Stimulated activated CD8-positive, alpha-beta memory T cell treated with anti-CD3 and anti-CD28 coated beads, Interleukin-7, amount 100 ng/mL, for 1 hour (primary cell): ENCODE measurements around the gene RAB14.
A peak's percentile ranks its signal among the peaks of the same experiment; 100 is the strongest.

Experiments used
- DNase-seq, 2 donors: peaks; one replicate each; pipeline ENCODE4 v3.0.0-alpha.2; 2020; ENCODE audit warnings: low read depth in 2 of 2

RAB14 gene

DNA sequence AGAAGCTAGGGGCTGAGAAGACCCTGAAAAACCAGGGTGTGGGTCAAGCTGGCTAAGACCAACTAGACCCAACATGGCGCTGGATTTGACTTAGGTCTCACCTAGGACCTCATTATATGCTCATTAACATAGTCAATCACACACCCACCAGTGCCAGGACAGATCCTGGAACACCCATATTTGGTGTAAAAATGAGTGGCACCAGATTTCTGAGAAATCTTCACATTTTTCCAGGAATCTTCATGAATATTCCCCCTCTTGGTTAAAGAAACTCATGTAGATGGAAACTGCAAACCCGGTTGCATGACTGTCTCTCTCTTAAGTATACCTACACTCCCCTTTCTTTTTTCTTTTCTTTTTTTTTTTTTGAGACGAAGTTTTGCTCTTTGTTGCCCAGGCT is 17.9 kb upstream of the RAB14 start:
- DNase-seq, result no peak

DNA sequence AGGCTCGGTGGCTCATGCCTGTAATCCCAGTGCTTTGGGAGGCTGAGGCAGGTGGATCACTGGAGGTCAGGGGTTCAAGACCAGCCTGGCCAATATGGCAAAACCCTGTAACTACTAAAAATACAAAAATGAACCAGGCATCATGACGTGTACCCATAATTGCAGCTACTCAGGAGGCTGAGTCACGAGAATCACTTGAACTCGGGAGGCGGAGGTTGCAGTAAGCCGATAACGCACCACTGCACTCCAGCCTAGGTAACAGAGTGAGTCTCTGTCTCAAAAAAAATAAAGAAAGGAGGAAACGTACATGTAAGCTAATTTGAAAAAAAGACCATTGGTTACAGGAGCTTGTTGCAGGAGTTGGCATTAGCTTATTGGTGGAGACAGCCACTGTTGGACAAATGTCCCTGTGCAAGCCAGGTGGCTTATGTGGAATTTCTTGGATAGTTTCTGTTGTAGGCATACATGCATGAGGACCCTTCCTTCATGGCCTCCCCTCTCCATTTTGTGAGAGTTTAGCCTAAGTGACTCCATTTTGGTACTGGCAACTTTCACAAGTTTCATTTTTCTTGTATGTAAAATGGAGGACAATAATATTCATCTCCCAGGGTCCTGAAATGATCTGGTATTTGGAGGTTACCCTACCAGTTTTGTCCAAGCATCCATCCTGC is 16.8 kb upstream of the RAB14 start:
- no peak for DNase-seq

DNA sequence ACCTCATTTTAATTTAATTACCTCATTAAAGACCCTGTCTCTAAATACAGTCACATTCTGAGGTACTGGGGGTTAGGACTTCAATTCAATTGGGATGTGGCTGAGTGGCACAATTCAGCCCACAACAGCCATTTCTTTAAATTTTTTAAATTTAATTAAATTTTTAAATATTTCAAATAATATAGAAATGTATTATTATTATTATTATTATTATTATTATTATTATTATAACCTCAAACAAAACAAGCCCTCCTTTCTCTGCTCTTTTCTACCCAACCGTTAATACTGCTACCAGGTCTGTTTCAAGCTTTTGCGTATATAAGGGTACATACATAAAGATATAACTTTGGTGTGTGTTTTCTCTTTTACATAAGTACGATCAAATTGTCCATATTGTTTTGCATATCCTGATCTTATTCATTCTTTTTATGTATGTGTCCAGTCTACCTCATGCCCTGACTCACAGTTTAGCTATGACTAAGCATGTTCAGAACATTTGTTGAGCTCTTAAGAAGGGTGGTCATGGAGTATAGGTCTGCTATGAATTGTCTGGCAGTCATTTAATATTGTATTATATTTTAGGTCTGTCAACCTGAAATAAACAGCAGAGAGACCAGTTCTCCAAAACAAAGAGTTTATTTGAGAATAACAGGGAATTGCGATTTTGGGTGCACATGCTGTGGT is 16.1 kb upstream of the RAB14 start:
- DNase-seq, result no peak

DNA sequence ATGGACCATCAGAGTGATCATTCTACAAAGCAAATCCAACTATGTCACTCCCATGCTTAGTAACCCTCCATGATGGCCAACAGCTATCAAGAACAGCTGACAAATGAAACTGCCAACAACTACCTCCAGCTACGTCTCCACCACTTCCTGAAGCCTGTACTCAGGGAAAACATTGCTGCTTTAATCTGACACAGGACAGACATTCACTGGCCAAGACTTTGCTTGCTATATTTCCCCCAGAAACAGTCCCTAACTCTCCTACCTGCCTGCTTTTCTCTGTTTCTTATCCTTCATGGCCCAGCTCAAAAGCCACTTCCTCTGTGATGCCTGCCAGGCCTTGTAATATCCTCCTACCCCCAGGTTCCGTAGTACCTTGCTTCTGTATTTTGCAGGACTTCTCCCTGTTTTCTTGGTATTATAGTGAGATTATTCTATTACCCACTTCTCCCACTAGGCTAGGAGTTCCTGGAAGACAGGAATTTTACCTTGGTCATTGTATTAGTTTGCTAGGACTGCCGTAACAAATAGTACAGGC is 14.7 kb upstream of the RAB14 start:
- DNase-seq, result no peak

DNA sequence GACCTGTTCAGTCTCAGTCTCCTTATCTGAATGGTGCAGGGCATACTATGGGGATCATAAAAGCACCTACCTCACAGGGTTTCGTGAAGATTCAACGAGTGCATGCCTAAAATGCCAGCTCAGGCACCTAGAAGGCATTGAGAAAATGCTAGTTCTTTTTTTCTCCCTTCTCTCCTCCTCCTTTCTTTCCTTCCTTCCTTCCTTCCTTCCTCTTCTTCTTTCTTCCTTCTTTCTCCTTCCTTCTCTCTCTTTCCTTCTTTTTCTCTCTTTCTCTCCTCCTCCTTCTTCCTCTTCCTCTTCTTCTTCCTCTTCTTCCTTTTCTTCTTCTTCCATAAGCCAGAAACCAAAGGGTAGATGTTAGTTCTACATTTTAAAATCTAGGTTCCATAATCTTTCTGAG is 12.3 kb upstream of the RAB14 start:
- no peak for DNase-seq

DNA sequence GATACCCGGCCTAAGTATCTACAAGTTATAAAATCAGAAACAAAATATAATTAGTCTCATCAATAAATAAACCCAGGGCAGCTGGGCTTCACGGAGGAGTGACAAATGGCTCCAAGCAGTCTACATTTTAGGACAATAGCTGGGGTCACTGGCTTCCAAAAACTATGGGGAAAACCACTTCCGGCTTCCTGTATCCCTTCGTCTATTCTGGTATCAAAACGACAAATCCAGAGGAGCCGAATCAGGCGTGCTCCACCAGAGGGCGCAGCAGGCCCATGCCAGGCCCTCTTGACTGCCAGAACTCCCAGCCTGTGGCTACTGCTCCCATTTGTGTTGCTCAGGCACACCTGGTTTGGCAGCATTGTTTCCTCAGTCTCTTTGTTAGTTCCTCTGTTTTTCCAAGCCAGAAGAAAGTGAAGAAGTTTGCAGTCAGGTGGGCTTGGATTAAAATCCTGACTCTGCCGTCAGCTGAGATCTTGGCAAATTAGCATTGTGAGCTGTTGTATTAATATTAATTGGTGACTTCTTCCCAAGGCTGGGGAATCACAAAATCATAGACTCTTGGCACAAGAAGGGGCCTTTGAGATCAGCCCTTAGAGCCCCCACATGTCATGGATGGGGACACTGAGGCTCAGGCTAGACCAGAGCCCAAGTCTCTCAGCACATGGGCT is 11.6 kb upstream of the RAB14 start:
- DNase-seq, result peak; percentile 20 to 24

DNA sequence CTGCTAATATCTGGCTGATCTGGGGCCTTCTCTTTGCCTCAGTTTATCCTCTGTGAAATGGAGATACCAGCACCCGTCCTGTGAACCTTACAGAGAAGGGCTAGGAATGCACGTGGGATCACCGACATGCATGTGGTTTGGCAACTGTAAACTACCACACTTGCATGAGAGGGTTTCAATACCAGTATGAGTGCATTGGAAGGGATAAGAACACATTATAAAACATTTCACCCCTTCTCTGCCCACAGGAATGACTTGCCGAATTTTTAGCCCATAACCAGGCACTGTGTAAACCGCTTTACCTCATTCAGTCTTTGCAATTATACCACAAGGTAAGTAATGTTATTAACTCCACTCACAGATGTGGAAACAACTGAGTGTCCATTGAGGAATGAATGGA is 8.9 kb upstream of the RAB14 start:
- DNase-seq, result no peak

DNA sequence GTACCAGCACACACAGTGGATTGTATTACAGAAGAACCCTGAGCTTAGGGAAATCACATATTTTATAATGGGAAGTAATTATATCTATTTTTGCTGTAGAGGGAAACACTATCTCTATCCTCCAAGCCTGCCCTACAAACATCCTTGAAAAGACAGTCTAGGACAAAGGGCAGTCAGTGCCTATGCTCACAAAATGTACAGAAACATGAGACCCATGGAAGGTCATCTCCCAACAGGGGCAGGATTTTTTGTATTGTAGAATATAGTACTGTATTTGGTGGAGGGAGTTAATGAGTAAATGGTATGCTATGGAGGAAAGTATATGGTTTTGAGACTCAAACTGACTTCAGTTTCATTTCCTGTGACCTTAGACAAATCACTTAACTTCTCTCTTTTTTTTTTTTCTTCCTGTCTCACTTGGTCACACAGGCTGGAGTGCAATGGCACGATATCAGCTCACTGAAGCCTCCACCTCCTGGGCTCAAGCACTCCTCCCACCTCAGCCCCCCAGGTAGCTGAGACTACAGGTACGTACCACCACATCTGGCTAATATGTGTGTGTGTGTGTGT is 5.8 kb upstream of the RAB14 start:
- DNase-seq, result no peak

DNA sequence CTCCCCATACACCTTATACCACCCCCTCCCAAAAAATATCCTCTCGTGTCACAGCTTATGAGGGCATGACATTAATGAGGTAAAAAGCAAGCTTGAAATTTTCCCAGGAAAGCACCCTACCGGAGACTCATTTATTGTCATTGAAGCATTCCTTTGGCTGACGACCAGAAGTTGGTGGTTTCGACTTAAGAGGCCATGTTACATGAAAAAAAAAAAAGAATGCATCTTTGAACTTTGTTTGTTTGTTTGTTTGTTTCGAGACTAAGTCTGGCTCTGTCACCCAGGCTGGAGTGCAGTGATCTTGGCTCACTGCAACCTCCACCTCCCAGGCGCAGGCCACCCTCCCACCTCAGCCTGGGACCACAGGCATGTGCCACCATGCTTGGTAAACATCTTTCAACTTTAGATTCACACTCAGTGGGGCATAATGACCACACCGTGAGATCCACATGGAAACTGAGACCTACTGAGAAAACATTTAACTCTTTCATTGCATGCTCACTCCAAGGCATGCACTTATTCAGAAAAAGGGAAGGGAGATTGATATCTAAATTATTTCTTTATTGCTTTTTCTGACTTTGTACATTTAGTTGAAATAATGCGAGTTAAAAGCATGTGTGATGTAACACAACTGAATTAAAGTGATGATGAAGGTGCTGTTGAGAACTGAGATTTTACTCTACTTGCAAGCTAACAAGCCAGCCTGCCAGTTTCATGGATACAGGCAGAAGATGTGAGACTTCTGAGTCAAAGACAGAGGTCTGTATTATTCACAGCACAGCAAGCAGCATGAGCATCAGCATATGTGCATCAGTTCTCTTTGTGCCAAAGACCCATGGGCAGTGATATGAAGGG is 5.1 kb upstream of the RAB14 start:
- DNase-seq, result no peak

DNA sequence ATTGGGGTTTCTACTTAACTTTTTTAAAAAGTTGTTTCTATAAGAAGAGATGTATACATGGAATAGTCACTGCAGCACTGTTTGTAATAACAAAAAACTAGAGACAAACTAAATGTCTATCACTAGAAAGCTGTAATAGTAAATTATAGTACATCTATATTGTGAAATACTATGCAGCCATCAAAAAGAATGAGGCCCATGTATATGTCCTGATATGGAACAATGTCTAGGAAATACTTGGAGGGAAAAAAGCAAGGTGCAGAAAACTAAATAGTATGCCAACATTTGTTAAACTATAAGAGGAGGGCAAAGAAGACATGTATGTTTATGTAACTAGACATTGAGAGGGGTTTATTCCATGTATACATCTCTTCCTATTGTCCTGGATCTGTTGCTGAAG is 2.9 kb upstream of the RAB14 start:
- DNase-seq, result no peak

DNA sequence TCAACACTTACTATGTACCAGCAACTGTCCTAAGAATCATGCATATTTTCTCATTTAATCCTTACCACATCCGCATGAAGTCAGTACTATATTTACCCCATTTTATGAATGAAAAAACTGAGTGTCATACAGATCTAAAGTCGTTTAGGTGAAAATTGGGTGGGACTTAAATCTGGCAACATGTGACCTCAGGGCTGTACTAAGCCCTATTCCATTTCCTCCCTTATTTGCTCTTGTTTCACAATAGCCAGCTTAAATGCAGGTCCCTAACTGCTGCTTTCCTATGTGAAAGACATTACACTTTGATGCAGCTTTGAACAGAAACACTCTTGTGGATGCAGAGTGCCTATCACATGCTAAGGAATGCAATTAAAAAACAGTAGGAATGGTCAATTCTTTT is 2.5 kb upstream of the RAB14 start:
- DNase-seq, result no peak

DNA sequence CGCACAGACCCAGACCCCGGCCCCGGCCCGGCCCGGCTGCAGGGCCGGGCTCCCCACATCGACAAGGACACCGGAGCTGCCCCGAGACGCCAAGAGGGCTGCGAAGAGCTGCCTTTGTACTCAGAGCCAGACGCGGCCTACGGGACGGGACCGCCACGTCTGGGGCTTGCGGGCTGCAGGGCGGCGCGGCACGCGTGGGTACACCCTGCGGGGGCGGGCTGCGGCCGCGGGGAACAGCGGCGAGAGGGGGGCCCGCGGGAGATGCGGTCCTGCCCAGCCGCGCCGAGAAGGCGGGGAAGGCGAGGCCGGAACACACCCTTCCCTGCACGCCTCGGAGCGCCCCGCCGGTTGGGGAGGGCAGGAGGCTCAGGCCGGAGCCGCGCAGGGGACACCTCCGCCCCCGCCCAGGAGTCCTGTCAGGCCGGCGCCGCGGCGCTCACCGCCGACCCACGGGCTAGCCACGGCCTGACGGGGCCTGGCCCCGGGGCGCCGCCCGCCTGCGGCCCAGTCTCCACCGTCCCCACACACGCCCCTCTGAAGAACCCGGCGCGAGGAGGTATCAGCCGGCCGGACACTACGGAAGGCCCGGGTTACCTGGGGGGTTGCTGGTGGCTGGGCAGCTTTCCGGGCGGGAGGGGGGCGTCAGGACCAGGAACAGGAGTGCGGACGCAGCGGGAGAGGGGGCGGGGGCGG is 478 bp downstream of the RAB14 start:
- peak; percentile 6 to 12 for DNase-seq

DNA sequence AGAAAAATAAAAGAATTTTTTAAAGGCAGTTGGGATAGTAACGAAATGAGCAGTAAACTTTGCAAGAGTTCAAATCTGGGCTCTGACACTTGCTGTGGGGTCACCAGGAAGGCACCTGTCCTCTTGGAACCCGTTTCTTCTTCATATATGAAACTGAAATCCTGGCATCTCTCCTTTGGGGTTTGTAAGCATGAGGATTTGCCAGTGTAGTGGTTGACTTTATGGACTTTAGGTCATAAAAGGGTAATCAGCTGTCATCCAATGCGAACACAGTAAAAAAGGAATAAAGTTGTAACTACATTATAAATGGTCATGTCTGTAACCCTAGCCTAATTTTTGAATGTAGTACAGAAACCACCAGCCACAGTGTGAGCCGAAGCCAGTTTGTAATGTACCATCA is 1.3 kb downstream of the RAB14 start:
- DNase-seq, result no peak

DNA sequence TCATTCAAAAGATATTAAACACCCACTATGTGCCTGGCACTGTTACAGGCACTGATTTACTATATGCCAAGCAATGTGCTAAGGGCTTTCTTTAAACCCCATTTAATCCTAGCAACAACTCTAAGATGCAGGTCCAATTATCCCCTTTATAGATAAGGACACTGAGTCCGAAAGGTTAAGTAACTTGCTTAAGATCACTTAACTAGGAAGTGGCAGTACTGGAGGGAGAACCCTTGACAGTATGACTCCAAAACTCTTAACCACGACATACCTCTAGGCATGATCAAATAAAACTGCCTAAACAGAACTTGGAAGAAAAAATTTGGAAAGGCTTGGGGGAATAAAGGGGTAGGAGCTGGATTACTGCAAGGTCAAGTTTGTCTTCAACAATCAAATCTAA is 1.7 kb downstream of the RAB14 start:
- no peak for DNase-seq

DNA sequence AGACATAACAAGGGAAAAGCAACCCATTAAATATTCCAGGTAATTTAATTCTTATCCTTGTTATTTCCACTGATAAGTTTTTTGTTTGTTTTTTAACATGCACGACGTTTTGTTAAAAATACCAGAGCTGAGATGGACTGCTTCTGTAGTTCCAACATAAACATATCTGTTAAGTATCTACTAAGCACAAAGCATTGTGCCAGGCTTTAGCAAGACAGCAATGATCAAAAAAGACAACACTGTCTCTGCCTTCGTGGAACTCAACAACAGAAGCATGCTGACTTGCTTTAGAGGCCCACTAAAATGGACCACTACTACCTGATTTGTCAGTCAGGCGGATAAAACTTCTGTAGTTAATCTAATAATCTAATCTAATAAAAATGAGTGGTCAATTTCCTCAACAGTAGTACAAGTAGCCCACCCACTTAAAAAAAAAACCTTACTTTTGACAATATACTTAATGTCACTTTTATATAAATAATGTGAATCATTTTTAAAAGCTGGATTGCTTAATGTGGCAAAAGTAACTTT is 3.1 kb downstream of the RAB14 start:
- DNase-seq, result no peak

DNA sequence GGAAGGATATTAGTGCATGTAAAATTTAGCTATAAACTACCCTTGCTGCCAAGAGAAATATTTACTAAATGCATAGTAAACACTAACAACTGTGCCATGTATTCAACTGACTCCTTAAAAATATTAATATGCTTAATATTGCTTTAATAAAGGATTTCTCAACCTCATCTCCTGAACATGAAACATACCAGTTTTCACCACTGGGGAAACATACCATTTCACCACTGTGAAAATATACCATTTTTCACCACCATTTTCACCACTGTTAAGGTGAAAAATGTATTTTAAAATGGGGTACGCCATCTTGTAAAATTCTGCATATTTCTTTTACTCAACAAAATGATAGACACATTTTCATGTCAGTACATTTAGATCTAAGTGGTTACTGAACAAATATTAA is 4.5 kb downstream of the RAB14 start:
- DNase-seq, result no peak

DNA sequence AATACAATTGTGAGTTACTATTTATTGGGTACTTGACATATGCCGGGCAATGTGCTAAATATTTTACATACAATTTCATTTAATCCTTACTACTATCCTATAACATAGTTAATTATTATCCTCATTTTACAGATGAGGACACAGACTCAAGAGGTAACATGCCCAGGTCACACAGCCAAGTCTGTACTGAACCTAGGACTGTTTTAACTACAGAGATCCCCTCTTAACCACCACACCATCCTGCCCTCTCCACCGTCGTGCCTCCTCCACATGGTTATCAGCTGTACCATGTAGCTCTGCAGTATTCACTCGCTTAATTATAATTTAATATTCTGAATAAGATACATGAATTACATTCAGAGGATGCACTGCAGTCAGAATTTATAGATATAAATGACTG is 5.3 kb downstream of the RAB14 start:
- no peak for DNase-seq

DNA sequence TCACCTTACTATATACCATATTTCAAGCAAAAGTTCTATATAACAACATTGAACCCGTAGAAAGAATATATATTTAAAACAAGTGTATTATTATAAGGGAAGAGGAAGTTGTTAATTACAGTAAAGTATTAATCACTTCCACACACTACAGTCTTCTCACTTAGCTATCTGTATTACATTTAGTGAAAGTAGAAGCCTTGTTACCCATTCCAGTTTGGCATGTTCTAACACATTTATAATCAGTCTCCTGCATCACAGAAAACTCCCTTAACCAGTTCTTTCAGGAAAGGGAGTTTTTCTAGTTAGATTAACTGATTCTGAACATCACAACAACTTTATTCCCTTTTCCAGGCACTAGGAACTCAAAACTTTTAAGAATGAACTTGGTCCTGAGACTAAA is 6.9 kb downstream of the RAB14 start:
- DNase-seq, result no peak

DNA sequence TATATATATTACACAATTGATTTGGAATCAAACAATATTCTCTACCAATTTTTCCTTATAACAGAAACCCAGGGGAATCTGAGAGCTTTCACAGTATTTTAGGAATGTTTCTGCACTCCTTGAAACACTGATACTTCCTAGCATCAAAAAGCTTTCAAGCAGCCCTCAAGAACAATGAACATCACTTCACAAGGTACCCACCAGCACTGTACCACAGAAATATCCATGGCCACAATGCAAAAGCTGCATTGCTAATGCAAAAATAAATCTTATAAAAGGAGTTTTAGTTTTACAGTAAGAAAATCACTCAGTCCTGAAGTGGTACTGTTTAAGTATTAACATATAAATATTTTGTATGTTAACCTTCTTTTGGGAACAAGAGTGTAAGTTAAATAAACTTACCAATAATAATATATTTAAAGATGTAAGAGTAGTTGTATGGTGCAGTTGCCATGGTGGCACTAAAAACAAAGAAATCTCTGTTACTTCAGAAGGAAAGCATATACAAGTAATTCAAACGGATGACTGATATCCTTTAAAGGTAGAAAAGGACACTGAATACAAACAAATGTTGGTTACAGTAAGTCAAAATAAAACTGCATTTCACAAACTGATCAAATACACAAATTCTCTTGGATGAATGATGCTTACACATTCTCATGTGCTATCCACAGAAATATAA is 8.6 kb downstream of the RAB14 start:
- DNase-seq, result no peak

DNA sequence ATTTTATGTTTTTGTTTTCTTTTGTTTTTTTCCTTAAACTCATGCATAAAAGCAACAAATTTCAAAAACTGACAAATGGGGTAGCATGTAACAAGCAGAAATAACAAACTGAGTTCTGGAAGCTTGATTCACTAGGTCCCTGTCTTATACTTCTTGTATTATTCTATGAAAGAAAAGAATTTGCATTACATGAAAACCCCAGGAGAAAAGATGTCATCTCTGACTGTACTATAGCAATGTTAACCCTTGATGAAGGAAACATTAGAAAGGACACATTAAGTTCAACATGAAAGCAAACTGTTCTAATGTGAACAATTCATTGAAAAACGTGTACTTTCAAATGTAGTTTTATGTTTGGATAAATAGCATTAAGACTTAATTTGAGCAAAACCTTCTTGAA is 9.2 kb downstream of the RAB14 start:
- no peak for DNase-seq
